ENCODE data around the gene LAYN. TPM values are rescaled to one million over a fixed set of nuclear protein-coding genes. Genes with fewer than 3 reads are reported as not detected.

Gene LAYN
- total RNA-seq, 2 experiments from 2014 or later, result 92.2 to 93.7 TPM

DNA sequence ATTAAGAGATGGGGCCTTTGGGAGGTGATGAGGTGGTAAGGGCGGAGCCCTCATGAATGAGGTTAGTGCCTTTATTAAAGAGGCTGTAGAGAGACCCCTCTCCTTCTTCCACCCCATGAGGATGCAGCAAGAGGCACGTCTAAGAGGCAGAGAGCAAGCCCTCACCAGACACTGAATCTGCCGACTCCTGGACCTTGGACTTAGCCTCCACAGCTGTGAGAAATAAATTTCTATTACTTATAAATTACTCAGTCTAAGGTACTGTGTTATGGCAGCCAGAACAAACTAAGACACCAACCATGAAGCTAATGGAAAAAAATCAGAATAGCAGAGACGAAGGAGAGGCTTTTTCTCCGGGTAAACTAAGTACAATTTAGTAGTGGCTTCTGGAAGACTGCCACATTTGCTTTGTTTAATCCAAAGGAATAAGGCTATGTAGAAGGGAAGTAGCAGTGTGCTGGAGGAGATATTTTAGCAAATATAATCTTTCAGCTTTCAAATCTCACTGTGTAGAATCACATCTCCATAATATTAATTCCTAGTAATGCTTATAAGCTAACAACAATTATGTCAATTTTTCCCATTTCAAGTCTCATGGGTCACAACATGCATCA lies 49.5 kb downstream of the LAYN start:
- POLR2A ChIA-PET, result interaction anchor here (0.7 kb wide), 1 partner anchor 451 kb away, joined by 3 read pairs; no protein-coding TSS in a partner anchor
- no peak overlapping the region for H3K4me3 Mint-ChIP-seq

DNA sequence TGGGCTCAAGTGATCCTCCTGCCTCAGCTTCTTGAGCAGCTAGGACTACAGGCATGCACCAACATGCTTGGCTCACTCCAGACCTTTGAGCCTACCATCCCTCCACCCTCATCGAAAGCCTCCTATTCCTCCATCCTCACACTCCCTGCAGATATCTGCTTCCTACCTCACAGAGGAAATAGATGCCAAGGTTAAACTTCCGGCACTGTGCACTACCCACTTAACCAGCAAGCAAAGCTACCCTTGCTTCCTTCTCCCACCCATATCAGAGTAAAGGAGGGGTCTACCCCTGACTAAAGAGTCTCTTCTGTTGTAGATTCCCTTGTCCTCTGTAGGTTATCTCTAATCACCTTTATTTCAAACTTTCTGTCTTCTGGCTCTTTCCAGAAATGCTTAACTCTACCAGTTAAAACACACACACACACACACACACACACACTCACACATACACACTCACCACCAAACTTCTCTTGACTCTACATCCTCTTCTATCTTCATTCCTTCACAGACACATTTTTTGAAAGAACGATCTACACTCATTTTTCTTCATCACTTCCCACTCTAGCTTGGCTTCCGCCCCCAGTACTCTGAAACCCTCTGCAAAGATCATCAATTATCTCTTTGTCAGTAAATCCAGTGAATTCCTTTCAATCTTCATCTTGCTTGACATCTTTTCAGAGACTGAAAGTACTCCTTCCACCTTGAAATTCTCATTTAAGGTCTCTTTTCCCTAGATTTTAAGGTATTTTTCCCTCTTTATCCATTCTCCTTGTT lies 50.9 kb downstream of the LAYN start:
- Mint-ChIP-seq H3K27ac (no peak overlapping the region), H3K4me1 (ENCODE audit: low read depth) (peaks cover 2% of the 10 kb centered on the region), H3K9me3 (no peaks in the 10 kb centered on the region), H3K27me3 (peaks cover 6% of the 10 kb centered on the region), H3K4me3 (no peak overlapping the region), H3K36me3 (ENCODE audit: low read depth) (no peaks in the 10 kb centered on the region)
- CTCF ChIA-PET, result interaction anchor here (1.5 to 9.1 kb wide), 3 partner anchors 13 to 185 kb away, joined by 3 to 74 read pairs (median 6); no protein-coding TSS in a partner anchor
- POLR2A ChIA-PET, result no interaction called here
- no peak for DNase-seq
- TF ChIP-seq, protein P1, sequence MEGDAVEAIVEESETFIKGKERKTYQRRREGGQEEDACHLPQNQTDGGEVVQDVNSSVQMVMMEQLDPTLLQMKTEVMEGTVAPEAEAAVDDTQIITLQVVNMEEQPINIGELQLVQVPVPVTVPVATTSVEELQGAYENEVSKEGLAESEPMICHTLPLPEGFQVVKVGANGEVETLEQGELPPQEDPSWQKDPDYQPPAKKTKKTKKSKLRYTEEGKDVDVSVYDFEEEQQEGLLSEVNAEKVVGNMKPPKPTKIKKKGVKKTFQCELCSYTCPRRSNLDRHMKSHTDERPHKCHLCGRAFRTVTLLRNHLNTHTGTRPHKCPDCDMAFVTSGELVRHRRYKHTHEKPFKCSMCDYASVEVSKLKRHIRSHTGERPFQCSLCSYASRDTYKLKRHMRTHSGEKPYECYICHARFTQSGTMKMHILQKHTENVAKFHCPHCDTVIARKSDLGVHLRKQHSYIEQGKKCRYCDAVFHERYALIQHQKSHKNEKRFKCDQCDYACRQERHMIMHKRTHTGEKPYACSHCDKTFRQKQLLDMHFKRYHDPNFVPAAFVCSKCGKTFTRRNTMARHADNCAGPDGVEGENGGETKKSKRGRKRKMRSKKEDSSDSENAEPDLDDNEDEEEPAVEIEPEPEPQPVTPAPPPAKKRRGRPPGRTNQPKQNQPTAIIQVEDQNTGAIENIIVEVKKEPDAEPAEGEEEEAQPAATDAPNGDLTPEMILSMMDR (IDR thresholded peaks at IDR 0.05), result no peak
- no peak for ATAC-seq
- intact Hi-C loops (cut with micrococcal nuclease), result no loop called here

More for the DNA sequence above, 49.5 kb downstream of the LAYN start:
- intact Hi-C loops (cut with micrococcal nuclease), result no loop called here
- TF ChIP-seq, protein P1 (IDR thresholded peaks at IDR 0.05), result no peak
- Mint-ChIP-seq H3K4me1 (ENCODE audit: low read depth) (peaks cover 2% of the 10 kb centered on the region), H3K27me3 (peaks cover 3% of the 10 kb centered on the region), H3K9me3 (no peaks in the 10 kb centered on the region), H3K36me3 (ENCODE audit: low read depth) (no peaks in the 10 kb centered on the region), H3K27ac (no peak overlapping the region)
- DNase-seq (no peak), ATAC-seq (no peak)
- CTCF ChIA-PET, result interaction anchor here (0.9 to 9.1 kb wide), 4 partner anchors 14 to 253 kb away, joined by 3 to 74 read pairs (median 4); no protein-coding TSS in a partner anchor

DNA sequence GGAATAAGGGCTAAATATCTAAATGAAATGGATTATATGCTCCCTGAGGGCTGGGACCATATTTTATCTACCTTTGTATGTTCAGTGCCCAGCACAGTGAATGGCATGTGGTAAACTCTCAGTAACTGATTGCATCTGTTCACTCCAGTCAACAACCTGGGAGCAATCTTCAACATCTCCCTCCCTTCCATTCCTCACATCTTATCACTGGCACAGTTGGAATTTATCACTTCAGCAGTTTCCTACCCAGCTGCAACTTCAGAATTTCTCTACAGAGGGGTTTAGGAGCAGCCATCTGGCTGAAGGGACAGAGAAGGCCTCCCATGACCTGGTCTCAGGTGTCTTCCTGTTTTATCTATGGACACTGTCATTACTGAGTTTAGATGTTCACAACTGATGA lies 52.0 kb downstream of the LAYN start:
- DNase-seq (no peak), ATAC-seq (no peak)
- peaks cover 8% of the 10 kb centered on the region for H3K27me3 Mint-ChIP-seq
- no peaks in the 10 kb centered on the region for H3K4me1 Mint-ChIP-seq (ENCODE audit: low read depth)
- intact Hi-C loops (cut with micrococcal nuclease), result no loop called here
- H3K9me3 Mint-ChIP-seq, result no peaks in the 10 kb centered on the region
- TF ChIP-seq, protein P1 (IDR thresholded peaks at IDR 0.05), result no peak
- ChIA-PET CTCF (interaction anchor here (1.1 to 1.6 kb wide), 2 partner anchors 175 to 185 kb away, joined by 4 read pairs; no protein-coding TSS in a partner anchor), POLR2A (interaction anchor here (1.5 kb wide), 1 partner anchor 11 kb away, joined by 3 read pairs; no protein-coding TSS in a partner anchor)
- no peak overlapping the region for H3K4me3 Mint-ChIP-seq
- no peaks in the 10 kb centered on the region for H3K36me3 Mint-ChIP-seq (ENCODE audit: low read depth)
- H3K27ac Mint-ChIP-seq, result no peak overlapping the region

DNA sequence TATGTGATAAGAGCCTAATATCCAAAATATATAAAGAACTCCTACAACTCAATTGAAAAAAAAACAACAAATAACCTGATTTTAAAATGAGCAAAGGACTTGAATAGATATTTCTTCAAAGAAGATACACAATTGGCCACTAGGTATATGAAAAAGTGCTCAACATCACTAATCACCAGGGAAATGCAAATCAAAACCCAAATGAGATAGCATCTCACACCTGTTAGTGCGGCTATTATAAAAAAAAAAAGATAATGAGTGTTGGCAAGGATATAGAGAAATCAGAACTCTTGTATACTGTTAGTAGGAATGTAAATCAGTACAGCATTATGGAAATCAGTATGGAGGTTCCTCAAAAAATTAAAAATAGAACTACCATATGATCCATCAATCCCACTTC lies 55.8 kb downstream of the LAYN start:
- no peaks in the 10 kb centered on the region for H3K9me3 Mint-ChIP-seq
- no peaks in the 10 kb centered on the region for H3K36me3 Mint-ChIP-seq (ENCODE audit: low read depth)
- H3K27ac Mint-ChIP-seq, result no peak overlapping the region
- peaks cover 2% of the 10 kb centered on the region for H3K4me1 Mint-ChIP-seq (ENCODE audit: low read depth)
- POLR2A ChIA-PET, result no interaction called here
- CTCF ChIA-PET, result interaction anchor here (1.4 to 4.3 kb wide), 3 partner anchors 10 to 181 kb away, joined by 3 to 20 read pairs (median 19); no protein-coding TSS in a partner anchor
- H3K27me3 Mint-ChIP-seq, result peaks cover 8% of the 10 kb centered on the region
- intact Hi-C loops (cut with micrococcal nuclease), result no loop called here
- TF ChIP-seq, protein P1 (IDR thresholded peaks at IDR 0.05), result no peak
- DNase-seq (no peak), ATAC-seq (no peak)
- no peak overlapping the region for H3K4me3 Mint-ChIP-seq

DNA sequence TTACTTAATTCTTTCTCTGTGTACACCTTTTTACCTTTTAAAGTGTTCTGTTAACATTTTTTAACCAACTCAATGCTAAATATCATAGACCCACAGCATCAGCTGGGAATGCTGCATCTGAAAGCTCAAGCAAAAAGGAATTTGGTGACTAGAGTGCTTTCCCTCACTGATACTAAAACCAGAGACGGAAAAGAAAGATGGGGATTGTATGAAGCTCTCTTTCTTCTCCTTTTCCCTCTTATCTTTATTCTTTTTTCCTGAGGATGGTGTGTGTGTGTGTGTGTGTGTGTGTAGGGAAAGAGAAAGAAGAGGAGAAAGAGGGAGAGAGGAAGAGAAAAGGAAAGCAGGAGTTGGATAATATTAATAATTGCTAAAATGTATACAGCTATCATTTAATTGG lies 57.6 kb downstream of the LAYN start:
- peaks cover under 1% of the 10 kb centered on the region for H3K36me3 Mint-ChIP-seq (ENCODE audit: low read depth)
- TF ChIP-seq, protein P1 (IDR thresholded peaks at IDR 0.05), result no peak
- no peak overlapping the region for H3K4me3 Mint-ChIP-seq
- H3K27ac Mint-ChIP-seq, result no peak overlapping the region
- H3K9me3 Mint-ChIP-seq, result no peaks in the 10 kb centered on the region
- intact Hi-C loops (cut with micrococcal nuclease), result no loop called here
- CTCF ChIA-PET, result interaction anchor here (1.3 to 4.3 kb wide), 4 partner anchors 11 to 244 kb away, joined by 5 to 20 read pairs (median 12); partner anchors contain the start of gene PPP2R1B
- peaks cover 8% of the 10 kb centered on the region for H3K27me3 Mint-ChIP-seq
- H3K4me1 Mint-ChIP-seq (ENCODE audit: low read depth), result peaks cover 9% of the 10 kb centered on the region
- DNase-seq, result no peak
- POLR2A ChIA-PET, result no interaction called here
- no peak for ATAC-seq

Measured in activated CD8-positive, alpha-beta T cell treated with anti-CD3 and anti-CD28 coated beads for 36 hours (primary cell).